Muscle of leg (tissue), 11 donors: Measurements from ENCODE around the gene CTSD. TPM values are rescaled to one million over a fixed set of nuclear protein-coding genes. Genes with fewer than 3 reads are reported as not detected.

ENCODE experiments used
- DNase-seq: peaks from one replicate; pipeline ENCODE4 v3.0.0; 2013
- H3K27ac ChIP-seq: one replicate; pipeline ENCODE4 v1.5.1; 2013; ENCODE audit warnings: mild to moderate bottlenecking, low read length, control low read depth
- H3K27me3 ChIP-seq: one replicate; pipeline ENCODE4 v1.6.1; 2013; ENCODE audit warnings: low read length; ENCODE audit not compliant: control insufficient read depth, insufficient read depth
- H3K36me3 ChIP-seq: one replicate; pipeline ENCODE4 v1.6.1; 2013; ENCODE audit warnings: low read length; ENCODE audit not compliant: control insufficient read depth, insufficient read depth
- H3K4me1 ChIP-seq: one replicate; pipeline ENCODE4 v1.6.1; 2013; ENCODE audit warnings: low read length; ENCODE audit not compliant: control insufficient read depth, insufficient read depth
- H3K4me3 ChIP-seq: one replicate; pipeline ENCODE4 v1.5.1; 2013; ENCODE audit warnings: low read length, control low read depth
- H3K9me3 ChIP-seq: replicated peaks from 2 replicates; pipeline ENCODE4 v1.6.1; 2013; ENCODE audit warnings: low read depth, low read length; ENCODE audit not compliant: control insufficient read depth
- WGBS: methylation state at CpG from one replicate; pipeline ENCODE4 v1.1.5; 2013; ENCODE audit warnings: missing lambda C conversion rate; ENCODE audit not compliant: insufficient coverage; 5-methylcytosine and 5-hydroxymethylcytosine counted together
- polyA plus RNA-seq, 8 donors: library from polyadenylated mRNA; unstranded; fragments of 120-200 nt; gene quantifications; one replicate each; pipeline versions ENCODE4 v1.2.1 to v1.2.3, GENCODE V29; 2013; ENCODE audit warnings: inconsistent platforms in 1 of 8, low replicate concordance in 1 of 8; ENCODE audit not compliant: insufficient read length in 8 of 8, insufficient read depth in 1 of 8
- total RNA-seq: library from RNA; stranded (reverse); fragments of 120-200 nt; gene quantifications from one replicate; pipeline ENCODE4 v1.2.4, GENCODE V29; 2013

CTSD gene
- total and polyA plus RNA-seq, 9 donors = 56.9 to 120 (median 91.6) TPM

- Histone ChIP-seq H3K9me3 (no peaks in the 10 kb centered on the region), H3K4me3 (no peak overlapping the region), H3K4me1 (no peaks in the 10 kb centered on the region), H3K36me3 (no peaks in the 10 kb centered on the region), H3K27me3 (peaks cover 18% of the 10 kb centered on the region), H3K27ac (no peak overlapping the region)
- WGBS = 61% methylated on average over 10 of the region's 17 CpGs
- DNase-seq = no peak
Measured at GRCh38 chr11:1706634-1707400, 56.9 kb downstream of the CTSD start.

GRCh38 chr11:1705126-1706052 lies 58.3 kb downstream of the CTSD start:
- WGBS = 93% methylated on average over 3 of the region's 15 CpGs
- no peak for DNase-seq

GRCh38 chr11:1703146-1703545 lies 60.6 kb downstream of the CTSD start:
- H3K27me3 ChIP-seq = peaks cover 12% of the 10 kb centered on the region
- no peaks in the 10 kb centered on the region for H3K4me1 ChIP-seq
- no peaks in the 10 kb centered on the region for H3K36me3 ChIP-seq
- H3K9me3 ChIP-seq = no peaks in the 10 kb centered on the region
- no peak overlapping the region for H3K27ac ChIP-seq
- H3K4me3 ChIP-seq = no peak overlapping the region
- DNase-seq = no peak
- WGBS = 92% methylated on average over 3 of the region's 6 CpGs

More at GRCh38 chr11:1705126-1706052, 58.3 kb downstream of the CTSD start:
- no peak overlapping the region for H3K4me3 ChIP-seq
- H3K9me3 ChIP-seq = no peaks in the 10 kb centered on the region
- H3K27me3 ChIP-seq = peaks cover 16% of the 10 kb centered on the region
- H3K4me1 ChIP-seq = no peaks in the 10 kb centered on the region
- H3K36me3 ChIP-seq = no peaks in the 10 kb centered on the region
- H3K27ac ChIP-seq = no peak overlapping the region

Other genes with a start within 250 kb of the CTSD start
- 1.5 TPM for gene DUSP8, start 191.7 kb downstream of the CTSD start, total RNA-seq
- gene DUSP8, start 191.7 kb downstream of the CTSD start, polyA plus RNA-seq = 10 to 100 TPM in 7 of 8 donors, 1 to 10 TPM in 1; 7.7 to 21.2 (median 16.4) TPM
- gene KRTAP5-1, start 178.6 kb downstream of the CTSD start, total RNA-seq = not detected
- gene KRTAP5-1, start 178.6 kb downstream of the CTSD start, polyA plus RNA-seq = under 1 TPM; 0.26 to 0.97 (median 0.54) TPM
- not detected for gene KRTAP5-2, start 165.6 kb downstream of the CTSD start, total RNA-seq
- gene KRTAP5-2, start 165.6 kb downstream of the CTSD start, polyA plus RNA-seq = not detected
- gene KRTAP5-3, start 155.5 kb downstream of the CTSD start, total RNA-seq = not detected
- not detected for gene KRTAP5-3, start 155.5 kb downstream of the CTSD start, polyA plus RNA-seq
- gene KRTAP5-4, start 141.8 kb downstream of the CTSD start, total RNA-seq = not detected
- gene KRTAP5-4, start 141.8 kb downstream of the CTSD start, polyA plus RNA-seq = not detected
- gene KRTAP5-5, start 134.2 kb downstream of the CTSD start, total RNA-seq = not detected
- under 1 TPM in 2 of 8 donors, not detected in 6; 0.24 to 0.31 TPM for gene KRTAP5-5, start 134.2 kb downstream of the CTSD start, polyA plus RNA-seq
- not detected for gene KRTAP5-6, start 66.7 kb downstream of the CTSD start, total RNA-seq
- 1 to 10 TPM in 1 of 8 donors, under 1 TPM in 2, not detected in 5; 0.28 to 1.1 (median 0.61) TPM for gene KRTAP5-6, start 66.7 kb downstream of the CTSD start, polyA plus RNA-seq
- gene IFITM10, start 13.3 kb downstream of the CTSD start, total RNA-seq = 0.27 TPM
- gene IFITM10, start 13.3 kb downstream of the CTSD start, polyA plus RNA-seq = under 1 TPM in 7 of 8 donors, not detected in 1; 0.08 to 0.23 (median 0.15) TPM
- 0.27 TPM for gene SYT8, start 71.1 kb upstream of the CTSD start, total RNA-seq
- 1 to 10 TPM in 3 of 8 donors, under 1 TPM in 5; 0.31 to 1.7 (median 0.76) TPM for gene SYT8, start 71.1 kb upstream of the CTSD start, polyA plus RNA-seq
- 3,726 TPM for gene TNNI2, start 75.1 kb upstream of the CTSD start, total RNA-seq
- 1,000 to 10,000 TPM; 1,548 to 4,090 (median 3,128) TPM for gene TNNI2, start 75.1 kb upstream of the CTSD start, polyA plus RNA-seq
- 43.4 TPM for gene LSP1, start 89.2 kb upstream of the CTSD start, total RNA-seq
- gene LSP1, start 89.2 kb upstream of the CTSD start, polyA plus RNA-seq = 10 to 100 TPM; 18.2 to 61.1 (median 36.9) TPM
- 2.0 TPM for gene PRR33, start 128.0 kb upstream of the CTSD start, total RNA-seq
- gene PRR33, start 128.0 kb upstream of the CTSD start, polyA plus RNA-seq = 1 to 10 TPM in 7 of 8 donors, under 1 TPM in 1; 0.90 to 7.0 (median 3.7) TPM
- gene TNNT3, start 155.8 kb upstream of the CTSD start, total RNA-seq = 4,749 TPM
- 1,000 to 10,000 TPM; 2,869 to 9,783 (median 6,434) TPM for gene TNNT3, start 155.8 kb upstream of the CTSD start, polyA plus RNA-seq
- 73.1 TPM for gene MRPL23, start 183.4 kb upstream of the CTSD start, total RNA-seq
- 100 to 1,000 TPM in 2 of 8 donors, 10 to 100 TPM in 6; 40.6 to 122 (median 74.9) TPM for gene MRPL23, start 183.4 kb upstream of the CTSD start, polyA plus RNA-seq
- gene H19, start 233.9 kb upstream of the CTSD start, total RNA-seq = 11,782 TPM
- gene H19, start 233.9 kb upstream of the CTSD start, polyA plus RNA-seq = over 10,000 TPM; 10,236 to 14,326 (median 13,021) TPM